ENCODE results near the gene RASD2.

RASD2 gene

DNA sequence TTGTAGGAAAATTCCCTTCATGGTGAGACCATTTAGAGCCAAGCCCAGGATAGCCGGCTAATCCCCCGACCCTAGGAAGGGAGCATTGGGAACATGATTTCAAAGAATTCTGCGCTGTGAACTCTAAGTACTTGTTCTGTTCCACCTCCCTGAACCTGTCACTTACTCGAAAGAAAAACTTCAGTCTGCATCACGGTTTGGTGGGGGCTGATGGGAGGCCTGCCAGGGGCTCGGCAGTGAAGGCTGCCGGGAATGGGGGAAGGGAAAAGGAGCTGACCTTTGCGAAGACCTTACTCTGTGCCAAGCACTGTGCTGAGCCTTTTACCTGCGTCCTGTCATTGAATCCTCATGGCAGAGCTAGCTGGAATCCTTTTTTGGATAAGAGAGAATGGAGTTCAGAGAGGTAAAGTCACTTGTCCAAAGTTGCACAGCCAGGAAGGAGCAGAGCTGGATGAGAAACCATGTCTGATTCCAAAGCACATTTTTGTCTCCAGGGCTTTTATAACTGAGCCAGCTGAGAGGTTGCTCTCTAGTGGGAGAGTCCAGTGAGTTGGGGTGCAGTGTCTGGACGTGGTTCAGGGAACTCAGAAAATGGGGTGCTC, 15.4 kb downstream of the RASD2 start:
- no peak overlapping the region for H3K4ac ChIP-seq (ENCODE audit: low read depth in 1 of 2, low read length in 2 of 2)
- no peak for DNase-seq
- no peak overlapping the region for H3K4me2 ChIP-seq (ENCODE audit: low read length, poor library complexity, severe bottlenecking)
- H2AK5ac ChIP-seq (ENCODE audit: low read length, severe bottlenecking) = no peak overlapping the region
- no peak overlapping the region for H2AFZ ChIP-seq (ENCODE audit: low read depth, low read length)
- H4K91ac ChIP-seq (ENCODE audit: low read length) = no peak overlapping the region
- 70% methylated on average over 10 of the region's 10 CpGs for WGBS
- H3K9ac ChIP-seq (ENCODE audit: low read length) = no peak overlapping the region
- peak overlapping the region in 1 of 2 experiments; percentile 28 for H3K14ac ChIP-seq (ENCODE audit: low read length in 2 of 2)
- H3K23ac ChIP-seq (ENCODE audit: low read length in 2 of 2) = no peak overlapping the region
- no peaks in the 10 kb centered on the region for H3K79me1 ChIP-seq (replicated peaks; ENCODE audit: low read length, poor library complexity, severe bottlenecking)
- H3K4me1 ChIP-seq (ENCODE audit: control insufficient read depth, insufficient read depth, low read depth, low read length) = peaks cover 22% of the 10 kb centered on the region
- H2BK15ac ChIP-seq (ENCODE audit: low read depth, poor library complexity, severe bottlenecking) = no peak overlapping the region
- no peak overlapping the region for H2BK120ac ChIP-seq (ENCODE audit: low read depth, low read length)
- no peak overlapping the region for H2BK12ac ChIP-seq (ENCODE audit: low read length in 2 of 2)
- H3K9me3 ChIP-seq (ENCODE audit: control insufficient read depth, low read length) = peaks cover 6% of the 10 kb centered on the region
- no peak overlapping the region for H4K8ac ChIP-seq (ENCODE audit: low read length)
- no peak overlapping the region for H3K27ac ChIP-seq (ENCODE audit: low read length, poor library complexity, severe bottlenecking)
- no peak overlapping the region for H3K4me3 ChIP-seq (ENCODE audit: insufficient read depth in 1 of 2, low read depth in 1 of 2, low read length in 2 of 2)
- no peaks in the 10 kb centered on the region for H3K36me3 ChIP-seq (ENCODE audit: control insufficient read depth in 1 of 2, insufficient read depth in 2 of 2, low read depth in 1 of 2, low read length in 2 of 2)
- H2BK5ac ChIP-seq (ENCODE audit: low read depth, low read length, poor library complexity, severe bottlenecking) = no peak overlapping the region
- peaks cover 25 to 66% of the 10 kb centered on the region in 2 experiments for H3K27me3 ChIP-seq (ENCODE audit: control insufficient read depth in 1 of 2, insufficient read depth in 1 of 2, low read length in 2 of 2)
- H3K18ac ChIP-seq (ENCODE audit: low read depth in 1 of 2, low read length in 2 of 2) = peak overlapping the region in 1 of 2 experiments; percentile 12

DNA sequence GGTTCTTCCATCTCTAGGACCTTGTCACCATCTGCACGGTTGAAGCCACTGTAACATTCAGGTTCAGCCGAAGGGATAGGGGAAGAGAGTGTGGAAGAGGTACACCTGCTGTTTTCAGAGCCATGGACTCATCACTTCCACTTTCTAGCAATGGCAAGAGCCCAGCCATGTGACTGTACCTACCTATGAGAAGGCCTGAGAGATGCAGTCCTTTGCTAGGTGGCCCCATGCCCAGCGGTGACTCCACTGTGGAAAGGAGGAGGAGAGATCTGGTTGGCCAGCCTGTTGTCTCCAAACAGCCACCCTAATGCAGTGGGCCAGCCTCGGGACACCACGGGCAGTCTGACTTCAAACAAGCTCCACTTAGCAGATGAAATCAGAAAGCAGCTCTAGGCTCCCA, 16.0 kb downstream of the RASD2 start:
- Histone ChIP-seq H4K91ac (ENCODE audit: low read length) (no peak overlapping the region), H3K27me3 (ENCODE audit: control insufficient read depth in 1 of 2, insufficient read depth in 1 of 2, low read length in 2 of 2) (peaks cover 20 to 64% of the 10 kb centered on the region in 2 experiments), H3K23ac (ENCODE audit: low read length in 2 of 2) (no peak overlapping the region), H2BK120ac (ENCODE audit: low read depth, low read length) (no peak overlapping the region), H3K27ac (ENCODE audit: low read length, poor library complexity, severe bottlenecking) (no peak overlapping the region), H2BK15ac (ENCODE audit: low read depth, poor library complexity, severe bottlenecking) (no peak overlapping the region), H2BK12ac (ENCODE audit: low read length in 2 of 2) (peak overlapping the region in 1 of 2 experiments; percentile 21), H3K14ac (ENCODE audit: low read length in 2 of 2) (no peak overlapping the region), H3K9me3 (ENCODE audit: control insufficient read depth, low read length) (peaks cover 6% of the 10 kb centered on the region), H3K4me3 (ENCODE audit: insufficient read depth in 1 of 2, low read depth in 1 of 2, low read length in 2 of 2) (no peak overlapping the region), H3K9ac (ENCODE audit: low read length) (no peak overlapping the region), H3K4me2 (ENCODE audit: low read length, poor library complexity, severe bottlenecking) (no peak overlapping the region), H2AFZ (ENCODE audit: low read depth, low read length) (no peak overlapping the region), H3K4ac (ENCODE audit: low read depth in 1 of 2, low read length in 2 of 2) (no peak overlapping the region), H3K79me1 (replicated peaks; ENCODE audit: low read length, poor library complexity, severe bottlenecking) (no peaks in the 10 kb centered on the region), H2BK5ac (ENCODE audit: low read depth, low read length, poor library complexity, severe bottlenecking) (no peak overlapping the region), H2AK5ac (ENCODE audit: low read length, severe bottlenecking) (no peak overlapping the region), H3K18ac (ENCODE audit: low read depth in 1 of 2, low read length in 2 of 2) (no peak overlapping the region), H3K36me3 (ENCODE audit: control insufficient read depth in 1 of 2, insufficient read depth in 2 of 2, low read depth in 1 of 2, low read length in 2 of 2) (no peaks in the 10 kb centered on the region), H4K8ac (ENCODE audit: low read length) (peak overlapping the region; percentile 7), H3K4me1 (ENCODE audit: control insufficient read depth, insufficient read depth, low read depth, low read length) (peaks cover 24% of the 10 kb centered on the region)
- 94% methylated on average over 5 of the region's 5 CpGs for WGBS
- no peak for DNase-seq

DNA sequence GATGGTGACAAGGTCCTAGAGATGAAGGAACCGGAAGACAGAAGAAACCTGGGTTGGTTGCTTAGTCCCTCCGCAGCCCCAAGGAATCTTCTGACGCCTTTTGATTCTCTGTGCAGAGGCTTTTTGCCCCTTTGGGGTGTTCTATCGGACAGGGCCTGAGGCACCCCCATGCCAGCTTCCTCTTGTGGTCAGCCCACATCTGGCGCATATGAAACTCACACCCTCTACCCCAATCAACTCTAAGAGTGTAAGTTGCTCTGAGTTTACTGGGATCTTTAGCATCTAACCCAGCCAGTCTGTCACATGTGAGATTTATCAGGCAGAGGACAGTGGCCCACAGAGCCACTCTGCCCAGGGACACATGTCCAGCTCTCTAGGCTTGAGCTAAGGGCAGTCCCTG, 17.4 kb downstream of the RASD2 start:
- H2AK5ac ChIP-seq (ENCODE audit: low read length, severe bottlenecking) = no peak overlapping the region
- no peak overlapping the region for H2BK120ac ChIP-seq (ENCODE audit: low read depth, low read length)
- peaks cover 26% of the 10 kb centered on the region for H3K4me1 ChIP-seq (ENCODE audit: control insufficient read depth, insufficient read depth, low read depth, low read length)
- H3K36me3 ChIP-seq (ENCODE audit: control insufficient read depth in 1 of 2, insufficient read depth in 2 of 2, low read depth in 1 of 2, low read length in 2 of 2) = no peaks in the 10 kb centered on the region
- DNase-seq = no peak
- H2BK5ac ChIP-seq (ENCODE audit: low read depth, low read length, poor library complexity, severe bottlenecking) = no peak overlapping the region
- H3K4me3 ChIP-seq (ENCODE audit: insufficient read depth in 1 of 2, low read depth in 1 of 2, low read length in 2 of 2) = no peak overlapping the region
- no peak overlapping the region for H3K18ac ChIP-seq (ENCODE audit: low read depth in 1 of 2, low read length in 2 of 2)
- H3K9me3 ChIP-seq (ENCODE audit: control insufficient read depth, low read length) = peaks cover 6% of the 10 kb centered on the region
- no peak overlapping the region for H3K14ac ChIP-seq (ENCODE audit: low read length in 2 of 2)
- 90% methylated on average over 5 of the region's 5 CpGs for WGBS
- H2BK15ac ChIP-seq (ENCODE audit: low read depth, poor library complexity, severe bottlenecking) = no peak overlapping the region
- no peak overlapping the region for H3K9ac ChIP-seq (ENCODE audit: low read length)
- H3K27me3 ChIP-seq (ENCODE audit: control insufficient read depth in 1 of 2, insufficient read depth in 1 of 2, low read length in 2 of 2) = peaks cover 20 to 62% of the 10 kb centered on the region in 2 experiments
- no peaks in the 10 kb centered on the region for H3K79me1 ChIP-seq (replicated peaks; ENCODE audit: low read length, poor library complexity, severe bottlenecking)
- H3K27ac ChIP-seq (ENCODE audit: low read length, poor library complexity, severe bottlenecking) = no peak overlapping the region
- no peak overlapping the region for H3K4me2 ChIP-seq (ENCODE audit: low read length, poor library complexity, severe bottlenecking)
- peak overlapping the region in 1 of 2 experiments; percentile 33 for H3K4ac ChIP-seq (ENCODE audit: low read depth in 1 of 2, low read length in 2 of 2)
- peak overlapping the region; percentile 25 for H4K91ac ChIP-seq (ENCODE audit: low read length)
- peak overlapping the region in 1 of 2 experiments; percentile 16 for H2BK12ac ChIP-seq (ENCODE audit: low read length in 2 of 2)
- no peak overlapping the region for H3K23ac ChIP-seq (ENCODE audit: low read length in 2 of 2)
- no peak overlapping the region for H4K8ac ChIP-seq (ENCODE audit: low read length)
- no peak overlapping the region for H2AFZ ChIP-seq (ENCODE audit: low read depth, low read length)

DNA sequence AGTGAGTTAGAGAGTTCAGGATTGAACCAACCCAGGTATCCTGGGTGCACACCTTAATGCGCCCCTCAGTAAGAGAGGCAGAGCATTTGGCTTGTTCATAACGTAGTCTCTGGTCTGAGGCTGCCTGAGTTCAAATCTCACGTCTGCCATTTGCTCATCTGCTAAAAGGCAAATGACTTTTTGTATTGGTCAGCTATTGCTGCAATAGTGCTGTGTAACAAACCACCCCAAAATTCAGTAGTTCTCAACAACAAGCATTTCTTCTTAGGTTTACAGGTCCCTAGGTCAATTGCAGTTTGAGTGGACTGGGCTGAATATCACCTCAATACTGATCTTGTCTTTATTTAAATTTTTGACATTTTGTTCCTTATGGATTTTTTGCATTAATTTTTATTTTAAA, 18.1 kb downstream of the RASD2 start:
- Histone ChIP-seq H3K79me1 (replicated peaks; ENCODE audit: low read length, poor library complexity, severe bottlenecking) (no peaks in the 10 kb centered on the region), H3K18ac (ENCODE audit: low read depth in 1 of 2, low read length in 2 of 2) (no peak overlapping the region), H3K9me3 (ENCODE audit: control insufficient read depth, low read length) (peaks cover 6% of the 10 kb centered on the region), H3K14ac (ENCODE audit: low read length in 2 of 2) (no peak overlapping the region), H2BK15ac (ENCODE audit: low read depth, poor library complexity, severe bottlenecking) (no peak overlapping the region), H3K4ac (ENCODE audit: low read depth in 1 of 2, low read length in 2 of 2) (no peak overlapping the region), H2AFZ (ENCODE audit: low read depth, low read length) (no peak overlapping the region), H3K36me3 (ENCODE audit: control insufficient read depth in 1 of 2, insufficient read depth in 2 of 2, low read depth in 1 of 2, low read length in 2 of 2) (no peaks in the 10 kb centered on the region), H3K9ac (ENCODE audit: low read length) (no peak overlapping the region), H2BK5ac (ENCODE audit: low read depth, low read length, poor library complexity, severe bottlenecking) (no peak overlapping the region), H2AK5ac (ENCODE audit: low read length, severe bottlenecking) (no peak overlapping the region), H3K4me2 (ENCODE audit: low read length, poor library complexity, severe bottlenecking) (no peak overlapping the region), H4K8ac (ENCODE audit: low read length) (no peak overlapping the region), H2BK120ac (ENCODE audit: low read depth, low read length) (no peak overlapping the region), H4K91ac (ENCODE audit: low read length) (no peak overlapping the region), H3K27ac (ENCODE audit: low read length, poor library complexity, severe bottlenecking) (no peak overlapping the region), H2BK12ac (ENCODE audit: low read length in 2 of 2) (no peak overlapping the region), H3K4me1 (ENCODE audit: control insufficient read depth, insufficient read depth, low read depth, low read length) (peaks cover 28% of the 10 kb centered on the region), H3K27me3 (ENCODE audit: control insufficient read depth in 1 of 2, insufficient read depth in 1 of 2, low read length in 2 of 2) (peaks cover 20 to 66% of the 10 kb centered on the region in 2 experiments), H3K4me3 (ENCODE audit: insufficient read depth in 1 of 2, low read depth in 1 of 2, low read length in 2 of 2) (no peak overlapping the region), H3K23ac (ENCODE audit: low read length in 2 of 2) (no peak overlapping the region)
- WGBS = 95% methylated on average over 2 of the region's 3 CpGs
- no peak for DNase-seq
